GM23338 (cell line): ENCODE results near the gene ADGRG6. TPM values are rescaled to one million over a fixed set of nuclear protein-coding genes. Genes with fewer than 3 reads are reported as not detected.

Experiments
- ATAC-seq: fragments of 200-7000 bp; cut with Tn5 transposase; 3 replicates; pipeline ENCODE4 v1.9.1; 2020
- DNase-seq: peaks from one replicate; pipeline ENCODE4 v3.0.0-alpha.2; 2015; ENCODE audit warnings: low spot score
- H2AFZ ChIP-seq: fragments of 200-600 bp; sonication (generic); 2 replicates; pipeline ENCODE4 v1.8.0; 2016; ENCODE audit warnings: antibody characterized with exemption, mild to moderate bottlenecking, moderate library complexity
- H3F3A ChIP-seq: fragments of 200-600 bp; sonication (generic); replicated peaks from 2 replicates; pipeline ENCODE4 v1.8.0; 2017; ENCODE audit warnings: antibody characterized with exemption, mixed run types, low read depth
- H3K27ac ChIP-seq: fragments of 200-600 bp; sonication (generic); 2 replicates; pipeline ENCODE4 v1.6.1; 2016; ENCODE audit warnings: low read depth
- H3K27me3 ChIP-seq: fragments of 200-600 bp; sonication (generic); 2 replicates; pipeline ENCODE4 v1.8.0; 2016; ENCODE audit warnings: mild to moderate bottlenecking, mixed run types, moderate library complexity; ENCODE audit not compliant: insufficient read depth
- H3K36me3 ChIP-seq: fragments of 200-600 bp; sonication (generic); 2 replicates; pipeline ENCODE4 v1.8.0; 2016; ENCODE audit warnings: mild to moderate bottlenecking; ENCODE audit not compliant: insufficient read depth
- H3K4me1 ChIP-seq: fragments of 200-600 bp; sonication (generic); 2 replicates; pipeline ENCODE4 v1.8.0; 2016; ENCODE audit warnings: mild to moderate bottlenecking, moderate library complexity; ENCODE audit not compliant: insufficient read depth
- H3K4me2 ChIP-seq: fragments of 200-600 bp; sonication (generic); 2 replicates; pipeline ENCODE4 v1.7.1; 2017; ENCODE audit warnings: mixed run types
- H3K4me3 ChIP-seq: fragments of 200-600 bp; sonication (generic); 2 replicates; pipeline ENCODE4 v1.6.1; 2016; ENCODE audit warnings: mixed run types
- H3K79me2 ChIP-seq: fragments of 200-600 bp; sonication (generic); replicated peaks from 2 replicates; pipeline ENCODE4 v1.8.0; 2017; ENCODE audit warnings: mild to moderate bottlenecking; ENCODE audit not compliant: insufficient read depth
- H3K9me2 ChIP-seq: fragments of 200-600 bp; sonication (generic); 2 replicates; pipeline ENCODE4 v1.8.0; 2017; ENCODE audit not compliant: insufficient read depth
- H4K20me1 ChIP-seq: fragments of 200-600 bp; sonication (generic); replicated peaks from 2 replicates; pipeline ENCODE4 v1.8.0; 2017; ENCODE audit warnings: mild to moderate bottlenecking; ENCODE audit not compliant: insufficient read depth
- H3K27ac Mint-ChIP-seq: 2 replicates; pipeline ENCODE4 v1.8.0; 2020; ENCODE audit warnings: inconsistent platforms, mild to moderate bottlenecking, moderate library complexity, mixed read lengths
- H3K27me3 Mint-ChIP-seq: 3 replicates; pipeline ENCODE4 v1.8.0; 2022; ENCODE audit warnings: low read depth, mild to moderate bottlenecking, moderate library complexity, mixed read lengths, inconsistent platforms; ENCODE audit not compliant: insufficient read depth, poor library complexity
- H3K36me3 Mint-ChIP-seq: 3 replicates; pipeline ENCODE4 v1.8.0; 2021; ENCODE audit warnings: low read depth, mild to moderate bottlenecking, inconsistent platforms, moderate library complexity, mixed read lengths
- H3K4me1 Mint-ChIP-seq: 3 replicates; pipeline ENCODE4 v1.8.0; 2020; ENCODE audit warnings: mild to moderate bottlenecking, inconsistent platforms, mixed read lengths
- H3K4me3 Mint-ChIP-seq: 3 replicates; pipeline ENCODE4 v1.8.0; 2021; ENCODE audit warnings: moderate library complexity, mild to moderate bottlenecking, inconsistent platforms, mixed read lengths
- H3K9me3 Mint-ChIP-seq: 3 replicates; pipeline ENCODE4 v1.8.0; 2020; ENCODE audit warnings: moderate library complexity, mild to moderate bottlenecking, inconsistent platforms, mixed read lengths
- CTCF ChIP-seq, 2 experiments: fragments of 200-600 bp in 1 of 2; sonication (generic) in 1 of 2; conservative IDR thresholded peaks; 2 replicates each; pipeline versions ENCODE4 v1.5.1 to v1.6.1; 2016 to 2017; ENCODE audit warnings: antibody characterized with exemption in 2 of 2, low read depth in 2 of 2, mild to moderate bottlenecking in 2 of 2, moderate library complexity in 1 of 2
- ETS1 ChIP-seq: IDR thresholded peaks from 2 replicates; pipeline ENCODE4 v1.6.1; 2016; ENCODE audit warnings: antibody characterized with exemption
- EZH2phosphoT487 ChIP-seq: fragments of 200-600 bp; sonication (generic); IDR thresholded peaks from one replicate; pipeline ENCODE4 v1.8.1; 2018; ENCODE audit warnings: antibody characterized with exemption; ENCODE audit not compliant: unreplicated experiment
- JUNB ChIP-seq: IDR thresholded peaks from one replicate; pipeline ENCODE4 v1.6.1; 2016; ENCODE audit warnings: antibody characterized with exemption; ENCODE audit not compliant: unreplicated experiment
- NANOG ChIP-seq: IDR thresholded peaks from 2 replicates; pipeline ENCODE4 v1.6.1; 2016; ENCODE audit warnings: antibody characterized with exemption, borderline replicate concordance
- POLR2AphosphoS5 ChIP-seq: IDR thresholded peaks from 2 replicates; pipeline ENCODE4 v1.6.1; 2016; ENCODE audit warnings: antibody characterized with exemption, low read depth
- REST ChIP-seq: IDR thresholded peaks from one replicate; pipeline ENCODE4 v1.6.1; 2018; ENCODE audit warnings: antibody characterized with exemption; ENCODE audit not compliant: unreplicated experiment
- STAT1 ChIP-seq: IDR thresholded peaks from one replicate; pipeline ENCODE4 v1.6.1; 2016; ENCODE audit warnings: antibody characterized with exemption; ENCODE audit not compliant: unreplicated experiment
- ZNF114 ChIP-seq: fragments of 250-450 bp; sonication (Bioruptor Pico); IDR thresholded peaks from 2 replicates; pipeline ENCODE4 v1.5.0; 2020; ENCODE audit warnings: mild to moderate bottlenecking, moderate library complexity
- ZNF331 ChIP-seq: fragments of 250-450 bp; sonication (Bioruptor Pico); IDR thresholded peaks from 2 replicates; pipeline ENCODE4 v1.5.0; 2020; ENCODE audit warnings: low read depth, mild to moderate bottlenecking, moderate library complexity
- ZNF462 ChIP-seq: fragments of 250-450 bp; sonication (Bioruptor Pico); IDR thresholded peaks from 2 replicates; pipeline ENCODE4 v1.5.0; 2020; ENCODE audit warnings: mild to moderate bottlenecking, moderate library complexity
- polyA plus RNA-seq: library from polyadenylated mRNA; unstranded; fragments of >200 nt; fragmentation: Nextera tagmentation; extraction: Ambion mirVana; gene quantifications from 2 replicates; pipeline ENCODE4 v1.2.1, GENCODE V29; 2016
- total RNA-seq: library from RNA; depleted of rRNA; stranded (reverse); fragments of >200 nt; shearing (Covaris generic); gene quantifications from 2 replicates; pipeline ENCODE4 v1.2.3, GENCODE V29; 2014

ADGRG6 gene
- total and polyA plus RNA-seq, 2 experiments from 2014 or later: 1.3 to 7.7 TPM

GRCh38 chr6:142291512-142291911, 10.3 kb upstream of the ADGRG6 start:
- Mint-ChIP-seq H3K4me1 (peaks cover 4% of the 10 kb centered on the region; the same call in 2 of the 3 replicates), H3K9me3 (no peaks in the 10 kb centered on the region), H3K36me3 (no peaks in the 10 kb centered on the region), H3K27ac (no peak overlapping the region), H3K4me3 (no peak overlapping the region), H3K27me3 (no peaks in the 10 kb centered on the region)
- Histone ChIP-seq H3K4me1 (peaks cover 8% of the 10 kb centered on the region), H3K9me2 (peaks cover 21% of the 10 kb centered on the region; the same call in 1 of the 2 replicates), H3K27ac (no peak overlapping the region), H3K36me3 (no peaks in the 10 kb centered on the region), H2AFZ (no peak overlapping the region; the same call in 1 of the 2 replicates), H3F3A (no peaks in the 10 kb centered on the region), H3K4me3 (no peak overlapping the region), H3K4me2 (no peak overlapping the region), H3K79me2 (no peaks in the 10 kb centered on the region), H4K20me1 (no peaks in the 10 kb centered on the region), H3K27me3 (no peaks in the 10 kb centered on the region)
- no peak for ATAC-seq
- TF ChIP-seq EZH2phosphoT487 (no peak), CTCF (conservative IDR thresholded peaks at IDR 0.05; ENCODE audit: low read depth in 2 of 2) (no peak), ZNF462 (CRISPR knock-in tag) (no peak), NANOG (no peak), POLR2AphosphoS5 (no peak), REST (no peak), STAT1 (no peak), ZNF331 (no peak), ETS1 (no peak), JUNB (no peak), ZNF114 (CRISPR knock-in tag) (no peak)
- DNase-seq: no peak
